GM12878 (cell line): ENCODE results near the gene TMEM176A. TPM values are rescaled to one million over a fixed set of nuclear protein-coding genes. Genes with fewer than 3 reads are reported as not detected.

Experiments
- CHD1 ChIP-seq: IDR thresholded peaks from 2 replicates; pipeline ENCODE4 v1.6.1; 2012; ENCODE audit warnings: low read depth, low read length, improper control_type of control experiment
- CREM ChIP-seq: IDR thresholded peaks from 2 replicates; pipeline ENCODE4 v1.6.1; 2014; ENCODE audit warnings: antibody characterized with exemption, low read depth
- CTCF ChIP-seq, 3 experiments: IDR thresholded peaks in 2 of 3; conservative IDR thresholded peaks in 1 of 3; 2 replicates each; pipeline ENCODE4 v1.5.1; 2011; ENCODE audit warnings: low read depth in 3 of 3, low read length in 3 of 3, mild to moderate bottlenecking in 3 of 3, control low read depth in 2 of 3, moderate library complexity in 2 of 3, inconsistent platforms in 1 of 3, mixed read lengths in 1 of 3; ENCODE audit not compliant: control insufficient read depth in 2 of 3, insufficient read depth in 1 of 3; ENCODE audit errors: extremely low read depth in 1 of 3
- EGR1 ChIP-seq, 2 experiments: IDR thresholded peaks; 1 replicate in 1 of 2; 2 replicates in 1 of 2; pipeline ENCODE4 v1.6.1; 2011 to 2012; ENCODE audit warnings: low read depth in 2 of 2, low read length in 2 of 2, borderline replicate concordance in 1 of 2, mild to moderate bottlenecking in 1 of 2, moderate library complexity in 1 of 2
- ELK1 ChIP-seq: IDR thresholded peaks from 2 replicates; pipeline ENCODE4 v1.6.1; 2012; ENCODE audit warnings: low read depth, low read length, improper control_type of control experiment
- NBN ChIP-seq: fragments of 450-650 bp; IDR thresholded peaks from 2 replicates; pipeline ENCODE4 v1.6.1; 2016
- POU2F2 ChIP-seq: IDR thresholded peaks from 3 replicates; pipeline ENCODE4 v1.6.1; 2011; ENCODE audit warnings: low read depth, mild to moderate bottlenecking, low read length, borderline replicate concordance
- PRDM15 ChIP-seq: fragments of 450-650 bp; formaldehyde crosslinking; IDR thresholded peaks from 2 replicates; pipeline ENCODE4 v1.4.0; 2020; ENCODE audit warnings: mild to moderate bottlenecking, moderate library complexity
- RAD21 ChIP-seq: IDR thresholded peaks from 2 replicates; pipeline ENCODE4 v1.6.1; 2011; ENCODE audit warnings: mild to moderate bottlenecking, low read depth, low read length, moderate library complexity; ENCODE audit not compliant: insufficient read depth
- SKIL ChIP-seq: fragments of 450-650 bp; IDR thresholded peaks from 2 replicates; pipeline ENCODE4 v1.6.1; 2017; ENCODE audit warnings: mild to moderate bottlenecking, low read depth, inconsistent platforms; ENCODE audit not compliant: poor library complexity, severe bottlenecking
- SREBF1 ChIP-seq: IDR thresholded peaks from 2 replicates; pipeline ENCODE4 v1.6.1; 2012; ENCODE audit warnings: mild to moderate bottlenecking, low read length
- polyA plus RNA-seq, 11 experiments: library from polyadenylated mRNA; depleted of rRNA in 4 of 11; unstranded in 6 of 11; stranded (reverse) in 5 of 11; fragments of >200 nt; fragmentation: Nextera tagmentation in 4 of 11; fragmentation: Illumina TruSeq in 1 of 11; extraction: Ambion mirVana in 4 of 11; extraction: Trizol in 1 of 11; gene quantifications; 1 replicate in 1 of 11; 2 replicates in 10 of 11; pipeline versions ENCODE4 v1.2.1 to v1.2.3, GENCODE V29; 2011 to 2016; ENCODE audit warnings: inconsistent platforms in 2 of 11, missing spikeins in 2 of 11, low read depth in 1 of 11
- total RNA-seq, 4 experiments: library from RNA; depleted of rRNA in 3 of 4; stranded (reverse); fragments of >200 nt in 3 of 4; fragmentation: Illumina TruSeq in 1 of 4; extraction: Trizol in 1 of 4; gene quantifications; 2 replicates each; pipeline versions ENCODE4 v1.2.1 to v1.2.3, GENCODE V29; 2013 to 2021

The TMEM176A gene
- total and polyA plus RNA-seq, 10 of the 15 experiments (the other 5 are each of a cell fraction or from before 2014, with no cell fraction given) = not detected

- peak; percentile 47 to 56 (median 50); a peak in 5 of 6 replicates for TF ChIP-seq CTCF (IDR thresholded peaks at IDR 0.05 in 2 of 3, conservative IDR thresholded peaks at IDR 0.05 in 1 of 3; ENCODE audit: control insufficient read depth in 2 of 3, extremely low read depth in 1 of 3, insufficient read depth in 1 of 3, low read depth in 3 of 3, low read length in 3 of 3)
- TF ChIP-seq SKIL = no peak
- no peak for TF ChIP-seq NBN
- TF ChIP-seq ELK1 = no peak
- TF ChIP-seq PRDM15 (CRISPR knock-in tag) = no peak
- no peak for TF ChIP-seq CREM
- TF ChIP-seq SREBF1 = no peak
- TF ChIP-seq POU2F2 = no peak
- TF ChIP-seq CHD1 = no peak
- TF ChIP-seq RAD21 = peak; percentile 87
- no peak for TF ChIP-seq EGR1 (IDR thresholded peaks at IDR 0.05; ENCODE audit: borderline replicate concordance in 1 of 2, low read depth in 2 of 2, low read length in 2 of 2)
Measured at GRCh38 chr7:150756858-150757257, 43.7 kb upstream of the TMEM176A start (continued).
